DND-41 (cell line): ENCODE results near the gene MEIS1.

Experiments used
- ATAC-seq: fragments of 200-7000 bp; cut with Tn5 transposase; 3 replicates; pipeline ENCODE4 v1.9.1; 2021; ENCODE audit warnings: low read depth; ENCODE audit not compliant: insufficient read depth
- DNase-seq: peaks from one replicate; pipeline ENCODE4 v3.0.0-alpha.2; 2020
- H2AFZ ChIP-seq: 2 replicates; pipeline ENCODE4 v1.6.0; 2012; ENCODE audit warnings: low read depth, low read length
- H3K27ac ChIP-seq: 2 replicates; pipeline ENCODE4 v1.5.1; 2012; ENCODE audit warnings: low read length, inconsistent platforms
- H3K27me3 ChIP-seq: fragments of 200-600 bp; sonication (generic); 2 replicates; pipeline ENCODE4 v1.6.0; 2012; ENCODE audit warnings: low read length, mild to moderate bottlenecking, inconsistent platforms; ENCODE audit not compliant: insufficient read depth, poor library complexity
- H3K36me3 ChIP-seq: 2 replicates; pipeline ENCODE4 v1.5.1; 2012; ENCODE audit warnings: low read length, inconsistent platforms; ENCODE audit not compliant: insufficient read depth
- H3K4me1 ChIP-seq: 2 replicates; pipeline ENCODE4 v1.5.1; 2012; ENCODE audit warnings: mild to moderate bottlenecking, low read length; ENCODE audit not compliant: insufficient read depth
- H3K4me2 ChIP-seq: 2 replicates; pipeline ENCODE4 v1.6.0; 2012; ENCODE audit warnings: mild to moderate bottlenecking, moderate library complexity, low read length, inconsistent platforms; ENCODE audit not compliant: insufficient read depth
- H3K4me3 ChIP-seq, 2 experiments: fragments of 200-600 bp in 1 of 2; shearing (Covaris generic) in 1 of 2; 2 replicates each; pipeline ENCODE4 v1.5.1; 2012 to 2016; ENCODE audit warnings: inconsistent platforms in 2 of 2, low read length in 2 of 2, mild to moderate bottlenecking in 2 of 2, low read depth in 1 of 2, moderate library complexity in 1 of 2
- H3K79me2 ChIP-seq: 2 replicates; pipeline ENCODE4 v1.6.0; 2012; ENCODE audit warnings: low read length, inconsistent platforms; ENCODE audit not compliant: insufficient read depth
- H3K9ac ChIP-seq: 2 replicates; pipeline ENCODE4 v1.6.0; 2012; ENCODE audit warnings: low read depth, mild to moderate bottlenecking, inconsistent platforms, low read length, moderate library complexity
- H3K9me3 ChIP-seq: 2 replicates; pipeline ENCODE4 v1.5.1; 2012; ENCODE audit warnings: low read length, moderate library complexity, mild to moderate bottlenecking, inconsistent platforms; ENCODE audit not compliant: insufficient read depth, severe bottlenecking
- H4K20me1 ChIP-seq: 2 replicates; pipeline ENCODE4 v1.6.0; 2012; ENCODE audit warnings: low read length; ENCODE audit not compliant: insufficient read depth
- CTCF ChIP-seq: IDR thresholded peaks from 2 replicates; pipeline ENCODE4 v1.5.1; 2012; ENCODE audit warnings: borderline replicate concordance, low read length, moderate library complexity, mild to moderate bottlenecking; ENCODE audit not compliant: poor library complexity, severe bottlenecking; ENCODE audit errors: extremely low read depth
- EZH2 ChIP-seq: IDR thresholded peaks from 3 replicates; pipeline ENCODE4 v1.6.1; 2012; ENCODE audit warnings: borderline replicate concordance, low read depth, mild to moderate bottlenecking, moderate library complexity, low read length, inconsistent platforms; ENCODE audit not compliant: severe bottlenecking

The MEIS1 gene

GRCh38 chr2:66442516-66443185 lies 7.7 kb downstream of the MEIS1 start:
- H3K4me2 ChIP-seq, result no peak overlapping the region
- no peak for ATAC-seq
- no peak overlapping the region for H3K9ac ChIP-seq
- H3K36me3 ChIP-seq, result no peaks in the 10 kb centered on the region
- H3K27ac ChIP-seq, result no peak overlapping the region
- no peak overlapping the region for H3K4me3 ChIP-seq
- H3K79me2 ChIP-seq, result no peaks in the 10 kb centered on the region
- DNase-seq, result no peak
- no peaks in the 10 kb centered on the region for H3K9me3 ChIP-seq
- no peak overlapping the region for H2AFZ ChIP-seq
- H3K27me3 ChIP-seq, result peaks cover 5% of the 10 kb centered on the region
- TF ChIP-seq CTCF (no peak), EZH2 (no peak)
- no peaks in the 10 kb centered on the region for H4K20me1 ChIP-seq
- H3K4me1 ChIP-seq, result no peaks in the 10 kb centered on the region

- H4K20me1 ChIP-seq, result no peaks in the 10 kb centered on the region
- no peaks in the 10 kb centered on the region for H3K36me3 ChIP-seq
- no peak overlapping the region for H3K9ac ChIP-seq
- DNase-seq (no peak), ATAC-seq (no peak)
- no peaks in the 10 kb centered on the region for H3K4me1 ChIP-seq
- TF ChIP-seq EZH2 (no peak), CTCF (no peak)
- no peak overlapping the region for H3K27ac ChIP-seq
- peaks cover 5% of the 10 kb centered on the region for H3K27me3 ChIP-seq
- H2AFZ ChIP-seq, result no peak overlapping the region
- H3K4me2 ChIP-seq, result no peak overlapping the region
- H3K9me3 ChIP-seq, result no peaks in the 10 kb centered on the region
- H3K4me3 ChIP-seq, result no peak overlapping the region
- no peaks in the 10 kb centered on the region for H3K79me2 ChIP-seq
Observed at GRCh38 chr2:66443186-66443978, 8.5 kb downstream of the MEIS1 start.

- no peaks in the 10 kb centered on the region for H4K20me1 ChIP-seq
Observed at GRCh38 chr2:66443979-66444861, 9.3 kb downstream of the MEIS1 start.

More at GRCh38 chr2:66443979-66444861, 9.3 kb downstream of the MEIS1 start:
- TF ChIP-seq CTCF (no peak), EZH2 (no peak)
- Histone ChIP-seq H3K4me3 (no peak overlapping the region), H3K27ac (no peak overlapping the region), H3K9ac (no peak overlapping the region), H2AFZ (no peak overlapping the region), H3K36me3 (no peaks in the 10 kb centered on the region), H3K9me3 (no peaks in the 10 kb centered on the region), H3K4me1 (no peaks in the 10 kb centered on the region), H3K79me2 (no peaks in the 10 kb centered on the region), H3K27me3 (peaks cover 5% of the 10 kb centered on the region), H3K4me2 (no peak overlapping the region)
- DNase-seq (no peak), ATAC-seq (no peak)
